ENCODE data around the gene STRN3. TPM values are rescaled to one million over a fixed set of nuclear protein-coding genes. Genes with fewer than 3 reads are reported as not detected.

Gene STRN3
- total and polyA plus RNA-seq, 5 donors = 16.8 to 57.9 (median 49.2) TPM

GRCh38 chr14:30999038-30999773 is 27.0 kb downstream of the STRN3 start:
- DNase-seq (no peak), ATAC-seq (no peak)
- Histone ChIP-seq H3K27ac (ENCODE audit: low read length) (no peak overlapping the region), H3K4me1 (ENCODE audit: control insufficient read depth, insufficient read depth, low read length) (peaks cover 10% of the 10 kb centered on the region), H3K9me3 (ENCODE audit: control insufficient read depth, low read length) (no peaks in the 10 kb centered on the region), H3K27me3 (ENCODE audit: control insufficient read depth, insufficient read depth) (no peaks in the 10 kb centered on the region), H3K4me3 (ENCODE audit: low read length) (no peak overlapping the region)
- intact Hi-C loops (cut with DNase I) = no loop called here
- WGBS = 98% methylated on average over 6 of the region's 6 CpGs

- H3K9me3 ChIP-seq (ENCODE audit: control insufficient read depth, low read length) = no peaks in the 10 kb centered on the region
- no peak for DNase-seq
- peaks cover 8% of the 10 kb centered on the region for H3K4me1 ChIP-seq (ENCODE audit: control insufficient read depth, insufficient read depth, low read length)
- 100% methylated on average over 1 of the region's 1 CpG for WGBS
- no peak overlapping the region for H3K4me3 ChIP-seq (ENCODE audit: low read length)
- ATAC-seq = no peak
- H3K27ac ChIP-seq (ENCODE audit: low read length) = no peak overlapping the region
- no peaks in the 10 kb centered on the region for H3K27me3 ChIP-seq (ENCODE audit: control insufficient read depth, insufficient read depth)
- intact Hi-C loops (cut with DNase I) = no loop called here
Observed at GRCh38 chr14:30998100-30998706, 28.0 kb downstream of the STRN3 start.

GRCh38 chr14:30996892-30997659 is 29.1 kb downstream of the STRN3 start:
- ATAC-seq (no peak), DNase-seq (no peak)
- Histone ChIP-seq H3K4me1 (ENCODE audit: control insufficient read depth, insufficient read depth, low read length) (peaks cover 10% of the 10 kb centered on the region), H3K27ac (ENCODE audit: low read length) (no peak overlapping the region), H3K4me3 (ENCODE audit: low read length) (no peak overlapping the region), H3K9me3 (ENCODE audit: control insufficient read depth, low read length) (no peaks in the 10 kb centered on the region), H3K27me3 (ENCODE audit: control insufficient read depth, insufficient read depth) (no peaks in the 10 kb centered on the region)
- 82% methylated on average over 4 of the region's 4 CpGs for WGBS
- intact Hi-C loops (cut with DNase I) = no loop called here

- 56% methylated on average over 3 of the region's 3 CpGs for WGBS
- DNase-seq (no peak), ATAC-seq (no peak)
- no peak overlapping the region for H3K27ac ChIP-seq (ENCODE audit: low read length)
- no peaks in the 10 kb centered on the region for H3K27me3 ChIP-seq (ENCODE audit: control insufficient read depth, insufficient read depth)
- no peak overlapping the region for H3K4me3 ChIP-seq (ENCODE audit: low read length)
- intact Hi-C loops (cut with DNase I) = no loop called here
- no peaks in the 10 kb centered on the region for H3K9me3 ChIP-seq (ENCODE audit: control insufficient read depth, low read length)
- peaks cover 13% of the 10 kb centered on the region for H3K4me1 ChIP-seq (ENCODE audit: control insufficient read depth, insufficient read depth, low read length)
Observed at GRCh38 chr14:30995689-30996088, 30.5 kb downstream of the STRN3 start.

- Histone ChIP-seq H3K4me3 (ENCODE audit: low read length) (no peak overlapping the region), H3K27ac (ENCODE audit: low read length) (no peak overlapping the region), H3K9me3 (ENCODE audit: control insufficient read depth, low read length) (no peaks in the 10 kb centered on the region), H3K4me1 (ENCODE audit: control insufficient read depth, insufficient read depth, low read length) (peaks cover 13% of the 10 kb centered on the region), H3K27me3 (ENCODE audit: control insufficient read depth, insufficient read depth) (no peaks in the 10 kb centered on the region)
- intact Hi-C loops (cut with DNase I) = no loop called here
- DNase-seq (no peak), ATAC-seq (peak in 1 of 2 donors; percentile 46)
- WGBS = 3% methylated on average over 4 of the region's 4 CpGs
Observed at GRCh38 chr14:30994681-30995620, 31.2 kb downstream of the STRN3 start.

GRCh38 chr14:30993071-30993470 is 33.1 kb downstream of the STRN3 start:
- intact Hi-C loops (cut with DNase I) = no loop called here
- Histone ChIP-seq H3K4me1 (ENCODE audit: control insufficient read depth, insufficient read depth, low read length) (peaks cover 13% of the 10 kb centered on the region), H3K27ac (ENCODE audit: low read length) (no peak overlapping the region), H3K9me3 (ENCODE audit: control insufficient read depth, low read length) (no peaks in the 10 kb centered on the region), H3K27me3 (ENCODE audit: control insufficient read depth, insufficient read depth) (no peaks in the 10 kb centered on the region), H3K4me3 (ENCODE audit: low read length) (no peak overlapping the region)
- DNase-seq = no peak
- ATAC-seq = no peak

GRCh38 chr14:30991408-30991807 is 34.8 kb downstream of the STRN3 start:
- DNase-seq (no peak), ATAC-seq (peak in 1 of 2 donors; percentile 36)
- intact Hi-C loops (cut with DNase I) = no loop called here
- Histone ChIP-seq H3K27ac (ENCODE audit: low read length) (no peak overlapping the region), H3K27me3 (ENCODE audit: control insufficient read depth, insufficient read depth) (no peaks in the 10 kb centered on the region), H3K9me3 (ENCODE audit: control insufficient read depth, low read length) (no peaks in the 10 kb centered on the region), H3K4me1 (ENCODE audit: control insufficient read depth, insufficient read depth, low read length) (peaks cover 13% of the 10 kb centered on the region), H3K4me3 (ENCODE audit: low read length) (no peak overlapping the region)
- 67% methylated on average over 2 of the region's 2 CpGs for WGBS

- peaks cover 7% of the 10 kb centered on the region for H3K4me1 ChIP-seq (ENCODE audit: control insufficient read depth, insufficient read depth, low read length)
Observed at GRCh38 chr14:30990770-30991169, 35.4 kb downstream of the STRN3 start.

GRCh38 chr14:30988509-30988908 is 37.7 kb downstream of the STRN3 start:
- intact Hi-C loops (cut with DNase I) = no loop called here
- no peak overlapping the region for H3K27ac ChIP-seq (ENCODE audit: low read length)
- H3K27me3 ChIP-seq (ENCODE audit: control insufficient read depth, insufficient read depth) = no peaks in the 10 kb centered on the region
- DNase-seq (no peak), ATAC-seq (no peak)
- H3K9me3 ChIP-seq (ENCODE audit: control insufficient read depth, low read length) = no peaks in the 10 kb centered on the region
- H3K4me1 ChIP-seq (ENCODE audit: control insufficient read depth, insufficient read depth, low read length) = peaks cover 5% of the 10 kb centered on the region
- no peak overlapping the region for H3K4me3 ChIP-seq (ENCODE audit: low read length)

More at GRCh38 chr14:30990770-30991169, 35.4 kb downstream of the STRN3 start:
- DNase-seq (no peak), ATAC-seq (no peak)
- Histone ChIP-seq H3K4me3 (ENCODE audit: low read length) (no peak overlapping the region), H3K9me3 (ENCODE audit: control insufficient read depth, low read length) (no peaks in the 10 kb centered on the region), H3K27ac (ENCODE audit: low read length) (no peak overlapping the region), H3K27me3 (ENCODE audit: control insufficient read depth, insufficient read depth) (no peaks in the 10 kb centered on the region)
- intact Hi-C loops (cut with DNase I) = no loop called here

- no peak overlapping the region for H3K27ac ChIP-seq (ENCODE audit: low read length)
- ATAC-seq (no peak), DNase-seq (no peak)
- H3K4me1 ChIP-seq (ENCODE audit: control insufficient read depth, insufficient read depth, low read length) = no peaks in the 10 kb centered on the region
- intact Hi-C loops (cut with DNase I) = no loop called here
- no peaks in the 10 kb centered on the region for H3K27me3 ChIP-seq (ENCODE audit: control insufficient read depth, insufficient read depth)
- H3K9me3 ChIP-seq (ENCODE audit: control insufficient read depth, low read length) = no peaks in the 10 kb centered on the region
- WGBS = 94% methylated on average over 3 of the region's 3 CpGs
- H3K4me3 ChIP-seq (ENCODE audit: low read length) = no peak overlapping the region
Observed at GRCh38 chr14:30985796-30986195, 40.4 kb downstream of the STRN3 start.

All from right cardiac atrium (tissue), 5 donors.